WTC11 (cell line): ENCODE measurements around the gene ZFP82. TPM values are rescaled to one million over a fixed set of nuclear protein-coding genes. Genes with fewer than 3 reads are reported as not detected.

ENCODE experiments used
- ATAC-seq: fragments of 200-7000 bp; cut with Tn5 transposase; 2 replicates; pipeline ENCODE4 v1.10.0; 2021; ENCODE audit warnings: mild to moderate bottlenecking, moderate library complexity
- CTCF ChIA-PET: fragments of 300-600 bp; sonication (Branson Sonifier 250); formaldehyde crosslinking; loops from one replicate; lab custom pipeline; 2021; ENCODE audit warnings: antibody characterized with exemption; lab: Charles Lee
- POLR2A ChIA-PET: fragments of 350-600 bp; sonication (Branson Sonifier 250); formaldehyde crosslinking; loops from one replicate; lab custom pipeline; 2021; ENCODE audit warnings: antibody characterized with exemption; lab: Charles Lee
- DNase-seq: peaks from one replicate; pipeline ENCODE4 v3.0.0; 2021; ENCODE audit warnings: low spot score
- H3K27ac Mint-ChIP-seq: 2 replicates; pipeline ENCODE4 v1.8.0; 2021; ENCODE audit warnings: mixed read lengths
- H3K27me3 Mint-ChIP-seq: 2 replicates; pipeline ENCODE4 v1.8.0; 2021; ENCODE audit warnings: low read depth, mild to moderate bottlenecking, moderate library complexity, mixed read lengths
- H3K36me3 Mint-ChIP-seq: 2 replicates; pipeline ENCODE4 v1.8.0; 2021; ENCODE audit warnings: mixed read lengths
- H3K4me1 Mint-ChIP-seq: 2 replicates; pipeline ENCODE4 v1.8.0; 2022; ENCODE audit warnings: mixed read lengths
- H3K4me3 Mint-ChIP-seq: 2 replicates; pipeline ENCODE4 v1.8.0; 2021; ENCODE audit warnings: mild to moderate bottlenecking, moderate library complexity, mixed read lengths
- H3K9me3 Mint-ChIP-seq: 2 replicates; pipeline ENCODE4 v1.8.0; 2021; ENCODE audit warnings: mixed read lengths
- CREB1 ChIP-seq: sonication (generic); formaldehyde crosslinking; IDR thresholded peaks from 2 replicates; pipeline ENCODE4 v1.8.0; 2023; ENCODE audit warnings: mild to moderate bottlenecking, missing genetic modification reagents
- ESRRA ChIP-seq: sonication (generic); formaldehyde crosslinking; IDR thresholded peaks from 2 replicates; pipeline ENCODE4 v1.8.1; 2022; ENCODE audit warnings: mild to moderate bottlenecking, missing genetic modification reagents, borderline replicate concordance
- GRHL2 ChIP-seq: fragments of 250-450 bp; sonication (Bioruptor Pico); IDR thresholded peaks from 2 replicates; pipeline ENCODE4 v1.8.0; 2022; ENCODE audit warnings: mild to moderate bottlenecking, moderate library complexity; ENCODE audit not compliant: insufficient replicate concordance, severe bottlenecking
- KAT7 ChIP-seq: sonication (generic); formaldehyde crosslinking; IDR thresholded peaks from 2 replicates; pipeline ENCODE4 v1.8.1; 2023; ENCODE audit warnings: missing genetic modification reagents, mild to moderate bottlenecking, borderline replicate concordance
- NFE2L1 ChIP-seq: sonication (generic); formaldehyde crosslinking; IDR thresholded peaks from 2 replicates; pipeline ENCODE4 v1.8.1; 2023; ENCODE audit warnings: missing genetic modification reagents
- PRRX2 ChIP-seq: fragments of 250-450 bp; sonication (Bioruptor Pico); IDR thresholded peaks from 2 replicates; pipeline ENCODE4 v1.8.0; 2021; ENCODE audit warnings: mild to moderate bottlenecking
- SP1 ChIP-seq: sonication (generic); formaldehyde crosslinking; conservative IDR thresholded peaks from 2 replicates; pipeline ENCODE4 v1.8.1; 2022; ENCODE audit warnings: missing genetic modification reagents
- TCF7 ChIP-seq: sonication (generic); formaldehyde crosslinking; IDR thresholded peaks from 2 replicates; pipeline ENCODE4 v1.8.0; 2022; ENCODE audit warnings: mild to moderate bottlenecking, low read depth, missing genetic modification reagents, moderate library complexity
- TEAD1 ChIP-seq: sonication (generic); formaldehyde crosslinking; IDR thresholded peaks from 2 replicates; pipeline ENCODE4 v1.8.0; 2022; ENCODE audit warnings: mild to moderate bottlenecking, missing genetic modification reagents
- TP53 ChIP-seq: sonication (generic); formaldehyde crosslinking; IDR thresholded peaks from 2 replicates; pipeline ENCODE4 v1.8.1; 2023; ENCODE audit warnings: mild to moderate bottlenecking, missing genetic modification reagents
- ZBTB21 ChIP-seq: sonication (generic); formaldehyde crosslinking; IDR thresholded peaks from 2 replicates; pipeline ENCODE4 v1.8.1; 2023; ENCODE audit warnings: mild to moderate bottlenecking, missing genetic modification reagents, borderline replicate concordance
- ZNF121 ChIP-seq: sonication (generic); formaldehyde crosslinking; IDR thresholded peaks from 2 replicates; pipeline ENCODE4 v1.8.0; 2023; ENCODE audit warnings: missing genetic modification reagents
- ZNF219 ChIP-seq: sonication (generic); formaldehyde crosslinking; IDR thresholded peaks from 2 replicates; pipeline ENCODE4 v1.8.0; 2023; ENCODE audit warnings: missing genetic modification reagents, mild to moderate bottlenecking, borderline replicate concordance
- ZNF263 ChIP-seq: sonication (generic); formaldehyde crosslinking; IDR thresholded peaks from 2 replicates; pipeline ENCODE4 v1.8.1; 2022; ENCODE audit warnings: low read depth, mild to moderate bottlenecking, moderate library complexity, missing genetic modification reagents
- ZNF396 ChIP-seq: fragments of 250-450 bp; sonication (Bioruptor Pico); IDR thresholded peaks from 2 replicates; pipeline ENCODE4 v1.8.0; 2021; ENCODE audit warnings: mild to moderate bottlenecking, moderate library complexity, borderline replicate concordance
- total RNA-seq: library from RNA; stranded (reverse); gene quantifications from 3 replicates; pipeline ENCODE4 v1.2.3, GENCODE V29; 2021
- TF ChIP-seq, protein P1 (sequence below): fragments of 200-600 bp; IDR thresholded peaks from 2 replicates; pipeline ENCODE4 v1.8.0; 2022; ENCODE audit warnings: antibody characterized with exemption
- TF ChIP-seq, protein P2 (sequence below): sonication (generic); formaldehyde crosslinking; IDR thresholded peaks from 2 replicates; pipeline ENCODE4 v1.8.0; 2022; ENCODE audit warnings: mild to moderate bottlenecking, missing genetic modification reagents
- TF ChIP-seq, protein P3 (sequence below): sonication (generic); formaldehyde crosslinking; IDR thresholded peaks from 2 replicates; pipeline ENCODE4 v1.8.0; 2022; ENCODE audit warnings: mild to moderate bottlenecking, missing genetic modification reagents
- TF ChIP-seq, protein P4 (sequence below): sonication (generic); formaldehyde crosslinking; IDR thresholded peaks from 2 replicates; pipeline ENCODE4 v1.8.1; 2022; ENCODE audit warnings: mild to moderate bottlenecking, missing genetic modification reagents, moderate library complexity, borderline replicate concordance
- TF ChIP-seq, protein P5 (sequence below): sonication (generic); formaldehyde crosslinking; IDR thresholded peaks from 2 replicates; pipeline ENCODE4 v1.8.1; 2022; ENCODE audit warnings: low read depth, missing genetic modification reagents, borderline replicate concordance
- TF ChIP-seq, protein P6 (sequence below): sonication (generic); formaldehyde crosslinking; IDR thresholded peaks from 2 replicates; pipeline ENCODE4 v1.8.0; 2022; ENCODE audit warnings: mild to moderate bottlenecking, missing genetic modification reagents
- TF ChIP-seq, protein P7 (sequence below): sonication (generic); formaldehyde crosslinking; IDR thresholded peaks from 2 replicates; pipeline ENCODE4 v1.8.0; 2022; ENCODE audit warnings: missing genetic modification reagents

The ZFP82 gene
- total RNA-seq, 1 experiment from 2014 or later, result 13.1 TPM

DNA sequence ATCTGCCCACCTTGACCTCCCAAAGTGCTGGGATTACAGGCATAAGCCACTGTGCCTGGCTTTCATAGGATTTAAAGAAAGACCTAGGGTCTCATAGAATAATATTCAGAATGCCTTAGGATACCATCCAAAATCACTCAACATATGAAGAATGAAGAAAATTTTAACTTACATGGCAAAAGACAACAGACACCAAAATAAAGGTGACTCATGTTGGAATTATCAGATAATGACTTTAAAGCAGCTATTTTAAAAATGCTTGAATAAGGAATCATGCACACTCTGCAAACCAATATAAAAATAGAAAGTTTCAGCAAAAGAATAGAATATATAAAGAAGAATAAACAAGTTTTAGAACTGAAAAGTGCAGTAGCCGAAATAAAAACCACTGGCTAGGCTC, 41.6 kb upstream of the ZFP82 start:
- DNase-seq (no peak), ATAC-seq (no peak)
- no peaks in the 10 kb centered on the region for H3K4me1 Mint-ChIP-seq
- TF ChIP-seq, protein P1, sequence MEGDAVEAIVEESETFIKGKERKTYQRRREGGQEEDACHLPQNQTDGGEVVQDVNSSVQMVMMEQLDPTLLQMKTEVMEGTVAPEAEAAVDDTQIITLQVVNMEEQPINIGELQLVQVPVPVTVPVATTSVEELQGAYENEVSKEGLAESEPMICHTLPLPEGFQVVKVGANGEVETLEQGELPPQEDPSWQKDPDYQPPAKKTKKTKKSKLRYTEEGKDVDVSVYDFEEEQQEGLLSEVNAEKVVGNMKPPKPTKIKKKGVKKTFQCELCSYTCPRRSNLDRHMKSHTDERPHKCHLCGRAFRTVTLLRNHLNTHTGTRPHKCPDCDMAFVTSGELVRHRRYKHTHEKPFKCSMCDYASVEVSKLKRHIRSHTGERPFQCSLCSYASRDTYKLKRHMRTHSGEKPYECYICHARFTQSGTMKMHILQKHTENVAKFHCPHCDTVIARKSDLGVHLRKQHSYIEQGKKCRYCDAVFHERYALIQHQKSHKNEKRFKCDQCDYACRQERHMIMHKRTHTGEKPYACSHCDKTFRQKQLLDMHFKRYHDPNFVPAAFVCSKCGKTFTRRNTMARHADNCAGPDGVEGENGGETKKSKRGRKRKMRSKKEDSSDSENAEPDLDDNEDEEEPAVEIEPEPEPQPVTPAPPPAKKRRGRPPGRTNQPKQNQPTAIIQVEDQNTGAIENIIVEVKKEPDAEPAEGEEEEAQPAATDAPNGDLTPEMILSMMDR, result no peak
- TF ChIP-seq ZNF396 (CRISPR knock-in tag), result no peak
- TF ChIP-seq, protein P2, sequence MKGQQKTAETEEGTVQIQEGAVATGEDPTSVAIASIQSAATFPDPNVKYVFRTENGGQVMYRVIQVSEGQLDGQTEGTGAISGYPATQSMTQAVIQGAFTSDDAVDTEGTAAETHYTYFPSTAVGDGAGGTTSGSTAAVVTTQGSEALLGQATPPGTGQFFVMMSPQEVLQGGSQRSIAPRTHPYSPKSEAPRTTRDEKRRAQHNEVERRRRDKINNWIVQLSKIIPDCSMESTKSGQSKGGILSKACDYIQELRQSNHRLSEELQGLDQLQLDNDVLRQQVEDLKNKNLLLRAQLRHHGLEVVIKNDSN (CRISPR knock-in tag), result no peak
- TF ChIP-seq, protein P3, sequence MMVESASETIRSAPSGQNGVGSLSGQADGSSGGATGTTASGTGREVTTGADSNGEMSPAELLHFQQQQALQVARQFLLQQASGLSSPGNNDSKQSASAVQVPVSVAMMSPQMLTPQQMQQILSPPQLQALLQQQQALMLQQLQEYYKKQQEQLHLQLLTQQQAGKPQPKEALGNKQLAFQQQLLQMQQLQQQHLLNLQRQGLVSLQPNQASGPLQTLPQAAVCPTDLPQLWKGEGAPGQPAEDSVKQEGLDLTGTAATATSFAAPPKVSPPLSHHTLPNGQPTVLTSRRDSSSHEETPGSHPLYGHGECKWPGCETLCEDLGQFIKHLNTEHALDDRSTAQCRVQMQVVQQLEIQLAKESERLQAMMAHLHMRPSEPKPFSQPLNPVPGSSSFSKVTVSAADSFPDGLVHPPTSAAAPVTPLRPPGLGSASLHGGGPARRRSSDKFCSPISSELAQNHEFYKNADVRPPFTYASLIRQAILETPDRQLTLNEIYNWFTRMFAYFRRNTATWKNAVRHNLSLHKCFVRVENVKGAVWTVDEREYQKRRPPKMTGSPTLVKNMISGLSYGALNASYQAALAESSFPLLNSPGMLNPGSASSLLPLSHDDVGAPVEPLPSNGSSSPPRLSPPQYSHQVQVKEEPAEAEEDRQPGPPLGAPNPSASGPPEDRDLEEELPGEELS, result no peak
- TF ChIP-seq TCF7 (CRISPR knock-in tag), result no peak
- TF ChIP-seq TP53 (CRISPR knock-in tag), result no peak
- TF ChIP-seq ESRRA, result no peak
- TF ChIP-seq, protein P4, sequence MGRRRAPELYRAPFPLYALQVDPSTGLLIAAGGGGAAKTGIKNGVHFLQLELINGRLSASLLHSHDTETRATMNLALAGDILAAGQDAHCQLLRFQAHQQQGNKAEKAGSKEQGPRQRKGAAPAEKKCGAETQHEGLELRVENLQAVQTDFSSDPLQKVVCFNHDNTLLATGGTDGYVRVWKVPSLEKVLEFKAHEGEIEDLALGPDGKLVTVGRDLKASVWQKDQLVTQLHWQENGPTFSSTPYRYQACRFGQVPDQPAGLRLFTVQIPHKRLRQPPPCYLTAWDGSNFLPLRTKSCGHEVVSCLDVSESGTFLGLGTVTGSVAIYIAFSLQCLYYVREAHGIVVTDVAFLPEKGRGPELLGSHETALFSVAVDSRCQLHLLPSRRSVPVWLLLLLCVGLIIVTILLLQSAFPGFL, result no peak
- TF ChIP-seq GRHL2 (CRISPR knock-in tag), result no peak
- TF ChIP-seq, protein P5, sequence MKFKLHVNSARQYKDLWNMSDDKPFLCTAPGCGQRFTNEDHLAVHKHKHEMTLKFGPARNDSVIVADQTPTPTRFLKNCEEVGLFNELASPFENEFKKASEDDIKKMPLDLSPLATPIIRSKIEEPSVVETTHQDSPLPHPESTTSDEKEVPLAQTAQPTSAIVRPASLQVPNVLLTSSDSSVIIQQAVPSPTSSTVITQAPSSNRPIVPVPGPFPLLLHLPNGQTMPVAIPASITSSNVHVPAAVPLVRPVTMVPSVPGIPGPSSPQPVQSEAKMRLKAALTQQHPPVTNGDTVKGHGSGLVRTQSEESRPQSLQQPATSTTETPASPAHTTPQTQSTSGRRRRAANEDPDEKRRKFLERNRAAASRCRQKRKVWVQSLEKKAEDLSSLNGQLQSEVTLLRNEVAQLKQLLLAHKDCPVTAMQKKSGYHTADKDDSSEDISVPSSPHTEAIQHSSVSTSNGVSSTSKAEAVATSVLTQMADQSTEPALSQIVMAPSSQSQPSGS (CRISPR knock-in tag), result no peak
- TF ChIP-seq SP1 (CRISPR knock-in tag), result no peak
- TF ChIP-seq, all 79 proteins: peak for 0
- ChIA-PET POLR2A (no interaction called here), CTCF (no interaction called here)
- H3K36me3 Mint-ChIP-seq, result peaks cover 22% of the 10 kb centered on the region
- H3K27ac Mint-ChIP-seq, result no peak overlapping the region
- H3K4me3 Mint-ChIP-seq, result no peak overlapping the region
- H3K9me3 Mint-ChIP-seq, result peaks cover 10% of the 10 kb centered on the region
- no peaks in the 10 kb centered on the region for H3K27me3 Mint-ChIP-seq

DNA sequence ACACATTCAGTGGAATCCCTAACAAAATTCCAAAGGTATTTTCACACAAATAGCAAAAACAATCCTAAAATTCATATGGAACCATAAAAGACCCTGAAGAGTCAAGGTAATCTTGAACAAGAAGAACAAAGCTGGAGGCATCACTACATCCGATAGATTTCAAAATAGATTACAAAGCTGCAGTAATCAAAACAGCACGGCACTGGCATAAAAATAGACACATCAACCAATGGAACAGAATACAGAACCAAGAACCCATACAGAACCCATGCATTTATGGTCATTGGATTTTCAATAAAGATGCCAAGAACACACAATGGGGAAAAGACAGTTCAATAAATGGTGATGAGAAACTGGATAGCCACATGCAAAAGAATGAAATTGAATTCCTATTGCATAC, 38.4 kb upstream of the ZFP82 start:
- ChIA-PET POLR2A (no interaction called here), CTCF (no interaction called here)
- H3K36me3 Mint-ChIP-seq, result peaks cover 35% of the 10 kb centered on the region
- no peak overlapping the region for H3K4me3 Mint-ChIP-seq
- no peak for TF ChIP-seq ZNF121 (CRISPR knock-in tag)
- no peak for TF ChIP-seq ZBTB21 (CRISPR knock-in tag)
- no peak for TF ChIP-seq ZNF219 (CRISPR knock-in tag)
- no peak for TF ChIP-seq ZNF263
- TF ChIP-seq, protein P6, sequence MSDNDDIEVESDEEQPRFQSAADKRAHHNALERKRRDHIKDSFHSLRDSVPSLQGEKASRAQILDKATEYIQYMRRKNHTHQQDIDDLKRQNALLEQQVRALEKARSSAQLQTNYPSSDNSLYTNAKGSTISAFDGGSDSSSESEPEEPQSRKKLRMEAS (CRISPR knock-in tag), result no peak
- TF ChIP-seq SP1 (CRISPR knock-in tag), result no peak
- no peak for TF ChIP-seq CREB1 (CRISPR knock-in tag)
- TF ChIP-seq, protein P4, result no peak
- TF ChIP-seq, protein P7, sequence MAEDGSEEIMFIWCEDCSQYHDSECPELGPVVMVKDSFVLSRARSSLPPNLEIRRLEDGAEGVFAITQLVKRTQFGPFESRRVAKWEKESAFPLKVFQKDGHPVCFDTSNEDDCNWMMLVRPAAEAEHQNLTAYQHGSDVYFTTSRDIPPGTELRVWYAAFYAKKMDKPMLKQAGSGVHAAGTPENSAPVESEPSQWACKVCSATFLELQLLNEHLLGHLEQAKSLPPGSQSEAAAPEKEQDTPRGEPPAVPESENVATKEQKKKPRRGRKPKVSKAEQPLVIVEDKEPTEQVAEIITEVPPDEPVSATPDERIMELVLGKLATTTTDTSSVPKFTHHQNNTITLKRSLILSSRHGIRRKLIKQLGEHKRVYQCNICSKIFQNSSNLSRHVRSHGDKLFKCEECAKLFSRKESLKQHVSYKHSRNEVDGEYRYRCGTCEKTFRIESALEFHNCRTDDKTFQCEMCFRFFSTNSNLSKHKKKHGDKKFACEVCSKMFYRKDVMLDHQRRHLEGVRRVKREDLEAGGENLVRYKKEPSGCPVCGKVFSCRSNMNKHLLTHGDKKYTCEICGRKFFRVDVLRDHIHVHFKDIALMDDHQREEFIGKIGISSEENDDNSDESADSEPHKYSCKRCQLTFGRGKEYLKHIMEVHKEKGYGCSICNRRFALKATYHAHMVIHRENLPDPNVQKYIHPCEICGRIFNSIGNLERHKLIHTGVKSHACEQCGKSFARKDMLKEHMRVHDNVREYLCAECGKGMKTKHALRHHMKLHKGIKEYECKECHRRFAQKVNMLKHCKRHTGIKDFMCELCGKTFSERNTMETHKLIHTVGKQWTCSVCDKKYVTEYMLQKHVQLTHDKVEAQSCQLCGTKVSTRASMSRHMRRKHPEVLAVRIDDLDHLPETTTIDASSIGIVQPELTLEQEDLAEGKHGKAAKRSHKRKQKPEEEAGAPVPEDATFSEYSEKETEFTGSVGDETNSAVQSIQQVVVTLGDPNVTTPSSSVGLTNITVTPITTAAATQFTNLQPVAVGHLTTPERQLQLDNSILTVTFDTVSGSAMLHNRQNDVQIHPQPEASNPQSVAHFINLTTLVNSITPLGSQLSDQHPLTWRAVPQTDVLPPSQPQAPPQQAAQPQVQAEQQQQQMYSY (CRISPR knock-in tag), result no peak
- TF ChIP-seq NFE2L1, result no peak
- TF ChIP-seq TEAD1, result no peak
- TF ChIP-seq PRRX2 (CRISPR knock-in tag), result no peak
- TF ChIP-seq KAT7 (CRISPR knock-in tag), result no peak
- TF ChIP-seq, protein P5 (CRISPR knock-in tag), result no peak
- H3K27me3 Mint-ChIP-seq, result no peaks in the 10 kb centered on the region
- DNase-seq (no peak), ATAC-seq (no peak)
- H3K4me1 Mint-ChIP-seq, result no peaks in the 10 kb centered on the region
- H3K27ac Mint-ChIP-seq, result no peak overlapping the region
- peaks cover 18% of the 10 kb centered on the region for H3K9me3 Mint-ChIP-seq
